HG02623 (cell line): ENCODE data around the gene INPP5A.
A peak's percentile ranks its signal among the peaks of the same experiment; 100 is the strongest.
"Not testable (repeated sequence)": the region's sequence is repeated elsewhere in the genome, so short reads cannot be mapped to it uniquely, and the experiment has no call there.

Source experiments
- ATAC-seq: cut with Tn5 transposase; IDR thresholded peaks from one replicate; pipeline ENCODE4 v1.9.1; 2021; ENCODE audit warnings: moderate library complexity; ENCODE audit not compliant: unreplicated experiment

Gene INPP5A

GRCh38 chr10:132592790-132593383 is 55.3 kb downstream of the INPP5A start:
- no peak for ATAC-seq

GRCh38 chr10:132593389-132593788 is 55.8 kb downstream of the INPP5A start:
- ATAC-seq: peak; percentile 76

GRCh38 chr10:132593900-132594876 is 56.6 kb downstream of the INPP5A start:
- peak; percentile 48 for ATAC-seq

GRCh38 chr10:132595021-132595420 is 57.4 kb downstream of the INPP5A start:
- ATAC-seq: no peak

- ATAC-seq: no peak
Measured at GRCh38 chr10:132595854-132596253, 58.3 kb downstream of the INPP5A start.

- no peak for ATAC-seq
Measured at GRCh38 chr10:132596742-132597279, 59.2 kb downstream of the INPP5A start.

GRCh38 chr10:132597654-132598053 is 60.1 kb downstream of the INPP5A start:
- ATAC-seq: no peak

GRCh38 chr10:132599023-132599618 is 61.5 kb downstream of the INPP5A start:
- ATAC-seq: not testable (repeated sequence)

GRCh38 chr10:132599732-132600131 is 62.1 kb downstream of the INPP5A start:
- ATAC-seq: no peak

- ATAC-seq: no peak
Measured at GRCh38 chr10:132600416-132600815, 62.8 kb downstream of the INPP5A start.

- ATAC-seq: no peak
Measured at GRCh38 chr10:132601567-132601966, 64.0 kb downstream of the INPP5A start.

- no peak for ATAC-seq
Measured at GRCh38 chr10:132602614-132603013, 65.0 kb downstream of the INPP5A start.

- ATAC-seq: no peak
Measured at GRCh38 chr10:132603851-132604533, 66.4 kb downstream of the INPP5A start.

GRCh38 chr10:132604686-132605085 is 67.1 kb downstream of the INPP5A start:
- no peak for ATAC-seq

- no peak for ATAC-seq
Measured at GRCh38 chr10:132605390-132605789, 67.8 kb downstream of the INPP5A start.

- ATAC-seq: no peak
Measured at GRCh38 chr10:132606031-132606491, 68.5 kb downstream of the INPP5A start.

GRCh38 chr10:132606536-132607316 is 69.1 kb downstream of the INPP5A start:
- no peak for ATAC-seq

- no peak for ATAC-seq
Measured at GRCh38 chr10:132607491-132607890, 69.9 kb downstream of the INPP5A start.

- no peak for ATAC-seq
Measured at GRCh38 chr10:132607961-132608495, 70.4 kb downstream of the INPP5A start.
